Activated naive CD4-positive, alpha-beta T cell treated with anti-CD3 and anti-CD28 coated beads, Interleukin-2, amount 50 U/mL, for 16 hours (primary cell): ENCODE measurements around the gene GRIP1.

Source experiments
- DNase-seq: peaks from one replicate; pipeline ENCODE4 v3.0.0-alpha.2; 2020

GRIP1 gene

GRCh38 chr12:66688846-66689439 lies 10.1 kb upstream of the GRIP1 start:
- DNase-seq: peak; percentile 28

GRCh38 chr12:66684222-66684621 lies 5.3 kb upstream of the GRIP1 start:
- no peak for DNase-seq

- no peak for DNase-seq
Observed at GRCh38 chr12:66683822-66684221, 4.9 kb upstream of the GRIP1 start.

- DNase-seq: no peak
Observed at GRCh38 chr12:66683073-66683472, 4.2 kb upstream of the GRIP1 start.

- DNase-seq: no peak
Observed at GRCh38 chr12:66679461-66680084, 697 bp upstream of the GRIP1 start.

GRCh38 chr12:66676241-66676640 lies 2.6 kb downstream of the GRIP1 start:
- DNase-seq: no peak

GRCh38 chr12:66674495-66675122 lies 4.3 kb downstream of the GRIP1 start:
- no peak for DNase-seq

- no peak for DNase-seq
Observed at GRCh38 chr12:66669541-66669940, 9.3 kb downstream of the GRIP1 start.

GRCh38 chr12:66668311-66668710 lies 10.6 kb downstream of the GRIP1 start:
- DNase-seq: no peak

- no peak for DNase-seq
Observed at GRCh38 chr12:66667906-66668305, 11.0 kb downstream of the GRIP1 start.

GRCh38 chr12:66666481-66666880 lies 12.4 kb downstream of the GRIP1 start:
- DNase-seq: no peak

- DNase-seq: no peak
Observed at GRCh38 chr12:66665435-66665985, 13.4 kb downstream of the GRIP1 start.

- no peak for DNase-seq
Observed at GRCh38 chr12:66664076-66664475, 14.8 kb downstream of the GRIP1 start.

GRCh38 chr12:66663611-66664010 lies 15.3 kb downstream of the GRIP1 start:
- no peak for DNase-seq

- DNase-seq: no peak
Observed at GRCh38 chr12:66662729-66663128, 16.1 kb downstream of the GRIP1 start.

- DNase-seq: no peak
Observed at GRCh38 chr12:66662179-66662578, 16.7 kb downstream of the GRIP1 start.

GRCh38 chr12:66661357-66661756 lies 17.5 kb downstream of the GRIP1 start:
- no peak for DNase-seq

GRCh38 chr12:66653796-66654195 lies 25.1 kb downstream of the GRIP1 start:
- DNase-seq: no peak

- no peak for DNase-seq
Observed at GRCh38 chr12:66648033-66648735, 30.7 kb downstream of the GRIP1 start.

- no peak for DNase-seq
Observed at GRCh38 chr12:66647034-66647691, 31.7 kb downstream of the GRIP1 start.

- DNase-seq: no peak
Observed at GRCh38 chr12:66644151-66644550, 34.7 kb downstream of the GRIP1 start.

GRCh38 chr12:66640691-66641460 lies 38.0 kb downstream of the GRIP1 start:
- DNase-seq: no peak
